Stimulated activated CD8-positive, alpha-beta memory T cell treated with anti-CD3 and anti-CD28 coated beads, Interleukin-15, amount 100 ng/mL, for 4 hours (primary cell): ENCODE measurements around the gene PTPRG.

Experiments
- DNase-seq, 2 donors: peaks; one replicate each; pipeline ENCODE4 v3.0.0-alpha.2; 2020; ENCODE audit warnings: low read depth in 2 of 2

Gene PTPRG

DNA sequence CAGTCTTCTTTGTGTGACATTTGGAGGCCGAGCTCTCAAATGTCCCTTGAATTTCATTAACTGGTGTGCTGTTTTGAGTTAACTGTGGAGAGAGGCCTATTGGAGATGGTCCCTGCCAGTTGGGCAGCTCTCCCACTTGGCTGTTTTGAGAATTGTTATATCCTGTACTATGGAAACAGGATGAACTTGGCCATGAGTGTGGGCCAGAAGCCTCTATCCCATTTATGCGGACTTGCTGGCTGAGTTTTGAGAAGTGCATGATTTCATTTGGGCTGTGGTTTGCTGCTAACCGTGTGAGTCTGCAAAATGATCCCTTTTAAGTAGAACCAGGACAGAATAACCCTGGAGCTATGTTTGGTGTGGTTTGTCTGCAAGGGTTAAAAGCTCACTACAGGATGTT lies 366.0 kb downstream of the PTPRG start:
- no peak for DNase-seq

DNA sequence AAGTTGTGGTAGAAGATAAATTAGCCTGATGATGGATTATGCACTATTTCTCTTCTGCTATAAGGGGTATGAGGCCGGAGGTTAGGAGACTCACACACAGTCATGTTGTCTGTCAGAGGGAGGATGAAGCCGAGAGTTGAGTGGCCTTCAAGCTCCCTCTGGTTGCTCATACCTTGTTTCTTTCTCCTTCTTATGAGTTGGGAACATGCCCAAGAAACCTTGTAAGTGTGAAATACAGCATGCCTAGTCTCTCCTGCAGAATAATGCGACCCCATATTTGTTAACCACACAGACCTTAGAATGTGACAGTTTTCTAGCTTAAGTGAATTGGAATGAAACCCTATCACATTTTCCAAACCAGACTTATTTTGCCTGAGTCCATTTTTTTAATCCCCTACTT lies 366.7 kb downstream of the PTPRG start:
- DNase-seq, result no peak

DNA sequence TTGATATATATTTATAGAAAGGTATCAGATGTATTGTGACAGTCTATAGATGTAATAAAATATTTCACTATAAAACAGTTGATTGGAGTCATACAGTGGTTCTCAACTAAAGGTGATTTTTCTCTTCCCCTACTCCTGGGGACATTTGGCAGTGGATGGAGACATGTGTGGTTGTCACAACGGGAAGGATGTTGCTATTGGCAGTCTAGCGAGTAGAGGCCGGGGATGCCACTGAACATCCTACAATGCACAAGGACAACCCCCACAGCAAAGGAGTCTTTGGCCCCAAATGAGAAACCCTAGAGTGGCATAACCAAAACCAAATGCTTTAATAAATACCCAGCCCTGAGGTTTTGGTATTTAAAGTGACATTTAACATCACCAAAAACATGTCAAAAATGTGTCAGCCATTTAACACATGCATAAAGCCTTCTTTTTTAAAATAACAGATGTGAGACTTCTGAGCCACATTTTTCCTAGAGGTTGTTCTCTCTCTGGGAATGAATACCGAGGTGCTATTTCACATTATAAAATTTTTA lies 367.5 kb downstream of the PTPRG start:
- no peak for DNase-seq

DNA sequence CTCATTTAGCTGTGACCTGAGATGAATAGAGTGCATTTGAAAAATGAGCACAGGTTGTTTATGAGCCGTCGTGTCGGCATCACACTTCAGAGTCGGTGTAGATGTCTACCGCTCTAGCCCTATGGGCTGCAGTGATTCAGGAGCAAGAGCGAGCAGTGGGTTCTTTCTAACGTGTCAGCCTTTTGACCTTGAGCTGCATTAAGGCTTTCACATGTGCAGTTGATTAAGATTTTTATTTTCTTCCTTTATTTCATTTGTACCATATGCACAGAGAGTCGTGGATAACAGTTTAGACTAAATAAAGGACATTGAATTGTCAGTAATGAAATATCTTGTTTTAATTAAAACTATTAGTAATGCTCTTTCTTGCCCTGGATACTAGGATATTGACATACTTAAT lies 368.2 kb downstream of the PTPRG start:
- no peak for DNase-seq

DNA sequence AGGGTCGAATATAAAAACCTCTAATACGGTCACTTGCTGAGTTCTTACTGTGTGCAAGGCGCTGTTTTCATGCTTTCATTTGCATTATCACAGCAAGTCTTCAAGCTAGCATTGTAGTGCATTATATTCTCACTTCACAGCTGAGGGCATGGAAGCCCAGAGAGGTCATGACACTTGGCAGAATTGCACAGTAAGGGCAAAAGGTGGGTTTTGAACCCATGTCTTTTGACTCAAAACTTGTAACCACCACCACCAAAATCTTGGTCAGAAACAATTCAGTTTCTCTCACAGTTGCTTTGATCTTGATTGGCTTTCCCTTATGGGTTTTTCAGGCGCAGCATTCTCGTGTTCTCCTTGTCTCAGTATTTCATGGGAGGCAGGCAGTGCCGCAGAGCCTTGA lies 371.1 kb downstream of the PTPRG start:
- DNase-seq, result no peak

DNA sequence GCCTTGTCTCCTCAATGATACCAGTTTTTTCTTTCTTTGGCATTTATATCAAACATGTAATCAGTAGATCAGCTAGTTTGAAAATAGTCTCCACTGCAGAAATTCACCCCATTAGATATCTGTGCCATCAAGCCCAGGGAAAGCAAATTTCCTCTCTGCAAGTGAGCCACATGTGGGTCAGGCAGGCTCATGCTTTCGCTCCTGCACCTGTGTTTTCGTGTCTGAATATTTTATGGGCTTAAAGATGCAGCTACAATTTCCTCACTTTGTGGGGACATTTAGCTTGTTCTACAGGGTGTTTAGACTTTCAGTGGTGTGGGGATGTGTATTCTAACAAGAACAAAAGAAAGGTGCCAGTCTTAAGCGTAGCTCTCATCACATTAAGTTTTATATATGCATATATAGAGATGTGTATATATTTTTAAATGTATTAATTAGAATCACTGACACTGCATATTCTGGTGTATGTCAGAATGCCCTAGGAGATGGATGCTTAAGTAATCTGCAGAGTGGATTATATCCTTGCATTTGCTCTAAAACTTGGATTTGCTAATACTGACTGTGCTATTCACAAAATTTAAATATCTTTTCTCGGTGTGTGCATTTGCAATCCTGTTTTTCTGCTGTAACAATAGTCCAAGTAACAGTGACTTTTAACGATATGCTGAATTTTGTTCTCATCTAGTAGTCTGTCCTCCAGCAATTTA lies 372.6 kb downstream of the PTPRG start:
- DNase-seq, result no peak

DNA sequence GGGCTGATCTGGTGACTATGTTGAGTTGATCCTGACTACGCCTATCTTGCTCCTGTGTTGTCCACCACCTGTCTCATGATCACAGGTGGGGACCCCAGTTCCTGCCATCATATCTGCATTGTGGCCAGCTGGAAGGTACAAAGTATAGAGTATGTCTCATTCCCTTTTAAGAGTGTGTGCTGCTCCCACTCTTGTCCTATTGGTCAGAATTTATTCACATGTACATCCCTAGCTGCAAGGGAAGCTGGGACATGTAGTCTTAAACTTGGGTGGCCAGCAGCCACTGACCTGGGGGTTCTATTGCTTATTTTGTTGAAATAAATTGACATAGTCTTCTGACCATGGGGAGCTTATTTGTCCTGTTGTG lies 373.1 kb downstream of the PTPRG start:
- DNase-seq, result no peak

DNA sequence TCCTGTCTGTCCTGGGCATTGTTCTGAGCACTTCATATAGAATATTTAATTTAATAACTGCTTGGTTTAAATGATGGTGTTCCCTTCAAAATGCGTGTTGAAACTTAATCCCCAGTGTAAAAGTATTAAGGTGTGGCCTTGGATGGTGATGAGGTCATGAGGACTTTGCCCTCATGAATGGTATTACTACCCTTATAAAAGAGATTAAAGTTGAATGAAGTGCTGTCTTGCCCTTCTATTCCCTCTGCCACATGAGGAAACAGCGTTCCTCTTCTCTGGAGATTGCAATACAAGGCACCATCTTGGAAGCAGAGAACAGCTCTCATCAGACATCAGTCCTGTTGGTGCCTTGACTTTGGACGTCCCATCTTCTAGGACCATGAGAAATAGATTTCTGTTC lies 374.4 kb downstream of the PTPRG start:
- DNase-seq, result no peak

DNA sequence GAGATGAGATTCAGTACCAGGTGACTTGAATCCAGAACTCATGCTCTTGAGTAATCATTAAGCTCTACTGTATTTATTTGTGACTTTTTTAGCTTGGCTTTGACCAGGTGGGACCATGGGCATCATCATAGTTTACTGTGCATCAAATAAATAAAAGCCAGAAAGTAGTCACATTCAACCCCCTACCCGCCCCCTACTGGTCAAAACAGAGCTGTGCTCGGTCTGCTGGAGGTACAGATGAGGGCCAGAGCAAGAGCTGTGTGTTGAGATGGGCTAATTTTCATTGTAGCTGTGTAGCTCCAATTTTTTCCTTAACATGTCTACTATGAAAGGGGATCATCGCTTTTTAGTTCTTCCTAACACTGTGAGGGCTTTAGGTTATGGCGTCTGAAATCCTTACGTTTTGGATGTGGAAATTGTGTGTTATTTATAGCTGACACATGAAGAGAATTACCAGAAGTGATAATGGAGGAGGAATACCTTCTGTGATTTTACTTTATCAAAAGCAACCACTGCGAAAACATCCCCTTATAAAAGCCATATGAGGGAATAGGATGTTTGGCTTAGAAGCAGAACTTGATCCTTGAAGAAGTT lies 375.1 kb downstream of the PTPRG start:
- no peak for DNase-seq

DNA sequence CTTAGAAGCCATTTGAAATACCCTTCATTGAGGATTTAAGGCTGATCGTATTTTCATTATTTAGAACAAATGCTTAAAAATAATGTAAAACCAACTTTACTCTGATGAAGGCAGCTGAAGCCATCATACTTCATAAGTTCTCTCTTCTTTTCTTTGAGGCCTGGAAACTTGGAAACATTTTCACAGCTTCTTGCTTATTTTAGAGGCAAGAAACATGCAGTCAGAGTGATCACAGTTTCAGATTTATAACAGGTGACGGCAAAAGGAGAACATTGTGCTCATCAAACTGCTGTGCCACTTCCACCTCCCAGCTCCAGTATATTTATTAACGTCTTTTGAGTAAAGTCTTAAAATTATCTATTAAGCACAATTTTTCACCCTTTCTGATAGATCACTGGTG lies 376.1 kb downstream of the PTPRG start:
- no peak for DNase-seq

DNA sequence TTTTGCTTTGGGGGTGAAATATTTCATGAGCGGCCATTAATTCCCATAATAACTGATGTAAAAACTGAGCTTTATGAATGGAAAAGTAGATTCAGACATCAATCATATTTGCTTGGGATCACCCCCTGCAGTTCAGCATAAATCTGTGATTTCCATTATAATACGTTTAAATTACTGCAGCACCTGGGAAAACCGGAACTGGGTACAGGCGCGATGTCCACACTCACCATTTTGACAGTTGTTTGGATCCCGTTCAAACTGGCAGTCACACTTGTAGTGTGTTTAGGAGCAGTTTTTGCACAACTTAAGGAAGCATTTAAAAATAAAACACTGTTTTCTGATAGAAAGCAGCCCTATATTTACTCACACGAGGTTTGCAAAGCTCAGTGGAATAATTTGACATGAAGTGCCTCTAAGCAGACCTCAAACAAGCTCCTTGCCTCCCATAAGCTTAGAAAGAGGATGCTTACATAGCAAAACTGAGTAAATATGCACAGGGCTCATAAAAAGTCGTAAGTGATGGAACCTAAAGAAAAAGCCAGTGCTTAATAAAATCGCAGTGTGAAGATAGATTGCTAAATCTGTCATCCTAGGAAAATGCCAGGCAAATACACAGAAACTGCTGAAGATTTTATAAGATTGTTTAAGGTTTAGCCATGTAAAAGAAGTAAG lies 377.6 kb downstream of the PTPRG start:
- no peak for DNase-seq

DNA sequence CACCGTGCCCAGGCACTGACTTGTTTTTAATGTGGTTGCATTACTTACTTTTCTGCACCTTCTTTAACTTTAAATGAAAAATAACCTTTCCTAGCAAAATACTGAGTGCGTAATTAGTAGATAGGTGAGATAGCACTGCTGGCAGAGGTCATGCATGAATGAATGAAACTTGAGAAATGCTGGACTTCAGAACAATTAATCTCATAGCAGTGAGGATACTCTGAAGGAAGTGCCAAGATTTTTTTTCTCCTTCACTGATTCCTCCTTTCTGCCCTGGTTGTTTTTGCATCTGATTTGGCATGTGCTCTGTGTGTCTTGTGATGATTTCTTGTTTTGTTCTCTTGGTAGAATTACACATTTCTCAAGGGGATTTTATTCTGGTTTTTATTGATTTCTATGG lies 378.9 kb downstream of the PTPRG start:
- no peak for DNase-seq

DNA sequence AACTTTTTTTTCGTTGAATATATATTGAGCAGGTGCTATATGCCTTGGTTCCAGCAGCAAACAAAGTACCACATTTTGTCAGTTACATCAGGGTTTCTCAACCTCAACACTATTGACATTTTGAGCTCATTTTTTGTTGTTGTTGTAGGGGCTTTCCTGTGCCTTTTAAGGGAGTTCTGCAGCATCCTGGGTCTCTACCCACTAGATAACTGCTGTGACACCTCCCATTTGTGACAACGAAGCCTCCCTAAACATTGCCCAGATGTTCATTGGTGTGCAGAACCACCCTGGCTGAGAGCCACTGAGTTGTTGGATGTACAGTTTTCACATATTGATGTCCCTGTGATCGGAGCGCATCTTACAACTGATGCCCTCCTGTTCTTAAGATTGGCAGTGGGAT lies 382.6 kb downstream of the PTPRG start:
- no peak for DNase-seq

DNA sequence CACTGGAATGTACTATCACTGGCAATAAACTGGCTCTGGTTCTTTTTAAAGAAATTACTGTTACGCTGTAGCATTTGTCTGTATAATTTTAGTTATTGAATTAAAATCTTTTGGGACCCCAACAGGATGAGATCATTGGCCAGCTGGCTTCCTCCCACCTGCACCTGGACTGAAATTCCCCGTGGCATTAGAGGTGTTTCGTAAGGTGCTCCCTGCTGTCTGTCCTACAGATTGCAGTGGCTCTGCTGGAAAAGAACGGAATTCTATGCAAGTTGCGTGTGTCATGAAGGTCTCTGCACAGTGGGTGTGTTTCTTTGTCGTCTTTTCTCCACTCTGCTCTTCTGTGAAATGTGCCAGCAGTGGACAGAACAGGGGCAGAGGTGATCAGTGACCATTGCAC lies 383.4 kb downstream of the PTPRG start:
- no peak for DNase-seq

DNA sequence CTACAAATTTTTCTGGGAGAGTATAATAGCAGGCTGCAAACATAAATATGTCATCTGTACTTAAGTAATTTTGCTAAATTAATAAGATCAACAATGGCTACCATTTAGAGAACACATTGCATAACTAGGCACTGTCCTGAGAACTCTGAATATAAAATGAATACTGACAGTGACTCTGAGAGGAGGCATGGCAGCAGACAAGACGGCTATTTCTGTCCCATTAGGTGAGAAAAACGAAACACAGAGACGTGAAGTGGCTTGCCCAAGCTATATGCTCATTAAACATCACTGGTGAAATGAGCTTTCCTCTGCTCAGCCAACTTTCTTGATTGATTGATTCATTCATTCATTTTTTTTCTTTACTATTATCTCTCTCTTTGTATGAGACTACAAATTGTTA lies 384.3 kb downstream of the PTPRG start:
- DNase-seq, result no peak

DNA sequence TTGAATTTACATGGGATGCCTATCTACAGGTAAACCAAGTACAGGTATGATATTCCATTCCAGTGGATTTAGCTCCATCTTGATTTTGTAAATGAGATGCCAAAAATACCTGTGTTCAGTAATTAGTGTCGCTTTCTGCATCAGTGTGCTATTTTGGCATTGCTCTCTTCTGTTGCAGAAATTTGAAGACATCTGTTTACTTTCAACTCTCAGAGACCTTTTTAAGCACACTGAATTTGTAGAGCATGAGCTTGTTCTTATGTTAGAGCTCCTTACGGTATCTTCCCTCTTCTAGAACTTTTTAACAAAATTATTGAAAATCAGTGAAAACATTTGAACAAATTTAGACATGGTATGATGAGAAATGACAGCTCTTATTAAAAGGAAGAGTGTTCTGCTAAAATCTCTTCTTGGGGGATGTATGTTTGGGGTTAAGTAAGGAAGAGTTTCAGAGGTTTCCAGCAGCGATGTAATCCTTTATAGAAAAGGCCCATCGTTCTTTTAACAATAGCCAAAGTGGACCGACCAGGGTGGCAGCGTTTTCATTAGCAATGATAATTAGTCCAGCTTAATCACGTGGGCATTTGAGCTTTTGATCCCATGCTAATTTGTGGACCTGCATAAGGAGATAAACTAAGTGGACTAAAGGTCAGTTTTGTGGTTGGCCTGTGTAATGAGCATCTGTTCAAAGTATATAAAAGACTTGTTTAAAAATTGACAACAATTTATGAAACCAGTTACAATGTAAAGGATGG lies 385.4 kb downstream of the PTPRG start:
- DNase-seq, result no peak

DNA sequence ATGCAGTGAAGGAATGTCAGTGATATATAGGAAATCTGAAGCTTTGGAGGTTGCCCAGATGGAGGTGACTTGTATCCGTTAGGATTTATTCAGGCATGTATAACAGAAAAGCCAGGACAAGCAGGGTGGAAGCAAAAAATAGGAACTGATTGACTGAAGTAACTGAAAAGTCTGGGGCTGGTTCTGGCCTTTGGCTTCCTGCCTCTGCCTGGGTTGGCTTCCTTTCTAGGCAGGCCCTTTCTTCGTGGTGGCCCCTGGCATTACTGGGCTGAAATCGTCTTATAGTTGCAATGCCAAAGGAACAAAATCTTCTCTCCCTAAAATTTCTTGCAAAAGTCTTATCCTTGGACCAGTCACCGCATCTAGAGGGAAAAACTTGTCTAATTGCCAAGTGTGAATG lies 386.1 kb downstream of the PTPRG start:
- DNase-seq, result no peak

DNA sequence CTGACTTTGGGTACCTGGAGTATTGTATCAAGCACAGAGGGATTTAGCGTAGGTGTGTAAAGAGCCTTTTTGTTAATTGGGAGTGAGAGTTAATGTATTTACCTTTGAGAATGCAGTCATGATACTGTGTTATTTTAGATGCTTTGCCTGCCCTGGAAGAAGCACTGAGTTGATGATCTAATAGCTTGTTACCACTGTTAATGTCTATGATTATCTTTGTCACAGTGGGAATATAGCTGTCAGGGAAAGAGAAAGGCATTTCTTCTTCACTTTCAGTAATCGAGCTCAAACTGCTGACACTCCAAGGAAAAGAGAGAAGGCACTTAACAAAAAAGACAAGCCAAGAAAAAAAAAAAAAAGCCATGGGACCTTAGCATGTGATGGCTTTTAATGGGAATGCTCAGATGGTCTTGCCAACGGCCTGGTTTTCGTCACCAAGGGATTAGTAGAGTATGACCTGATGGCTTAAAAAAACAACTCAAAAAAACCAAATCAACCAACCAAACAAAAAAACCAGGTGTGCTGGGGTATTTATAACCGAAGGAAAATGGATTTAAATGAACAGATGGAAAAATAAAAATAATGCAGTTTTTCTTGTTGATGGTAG lies 387.4 kb downstream of the PTPRG start:
- DNase-seq, result no peak

DNA sequence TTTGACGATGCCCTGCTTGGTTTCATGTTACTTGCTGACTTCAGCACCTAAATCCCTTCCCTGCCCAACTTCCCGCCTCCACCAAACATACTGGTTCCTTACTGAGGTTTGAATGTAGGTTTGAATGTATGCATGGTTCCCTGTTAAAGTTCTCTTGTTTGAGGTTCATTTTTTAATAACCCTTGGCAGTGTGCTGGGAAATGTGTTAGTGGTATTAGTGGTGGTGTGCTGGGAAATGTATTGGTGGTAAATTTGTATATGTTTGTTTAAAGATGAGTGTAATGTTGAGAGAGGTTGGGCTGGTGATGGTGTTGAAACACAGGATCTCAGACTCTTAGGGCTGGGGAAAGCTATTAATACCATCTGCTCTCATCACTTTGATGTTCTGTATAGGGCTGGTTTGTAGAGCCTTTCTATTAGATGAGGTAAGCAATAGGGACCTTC lies 392.7 kb downstream of the PTPRG start:
- DNase-seq, result no peak

DNA sequence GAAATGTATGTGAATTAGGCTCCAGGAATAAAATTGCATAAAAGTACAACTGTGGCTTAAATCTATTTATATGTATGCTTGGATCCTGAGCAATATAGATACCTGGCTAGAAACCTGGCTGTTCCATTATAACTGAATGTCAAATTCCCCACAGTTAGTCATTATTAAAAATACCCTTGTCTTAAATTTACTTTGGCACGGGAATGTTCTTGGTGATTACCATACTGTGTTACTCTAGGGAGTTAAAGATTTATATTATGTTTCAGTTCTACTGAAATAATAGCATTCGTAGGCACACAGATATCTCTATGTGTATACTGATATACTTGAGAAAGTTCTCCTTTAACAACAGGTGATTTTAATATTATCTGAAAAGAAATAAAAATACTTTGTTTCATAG lies 394.1 kb downstream of the PTPRG start:
- no peak for DNase-seq

DNA sequence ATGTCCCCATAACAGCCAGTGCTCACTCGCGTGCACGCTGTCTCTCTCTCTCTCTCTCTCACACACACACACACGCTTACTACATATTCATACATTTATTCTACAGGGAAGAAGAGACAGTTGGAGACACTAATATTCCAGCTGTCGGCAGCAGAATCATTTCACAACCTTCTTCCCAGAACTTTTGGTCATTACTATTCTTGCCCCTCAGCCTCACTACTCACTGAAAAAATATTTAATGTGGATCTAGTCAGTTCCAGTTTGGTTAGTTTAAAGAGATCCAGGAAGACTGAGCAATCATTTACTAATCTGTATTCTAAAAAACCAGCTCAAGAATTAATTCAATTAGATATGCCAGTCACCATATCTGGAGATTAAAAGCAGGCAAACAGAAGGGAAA lies 394.9 kb downstream of the PTPRG start:
- no peak for DNase-seq

DNA sequence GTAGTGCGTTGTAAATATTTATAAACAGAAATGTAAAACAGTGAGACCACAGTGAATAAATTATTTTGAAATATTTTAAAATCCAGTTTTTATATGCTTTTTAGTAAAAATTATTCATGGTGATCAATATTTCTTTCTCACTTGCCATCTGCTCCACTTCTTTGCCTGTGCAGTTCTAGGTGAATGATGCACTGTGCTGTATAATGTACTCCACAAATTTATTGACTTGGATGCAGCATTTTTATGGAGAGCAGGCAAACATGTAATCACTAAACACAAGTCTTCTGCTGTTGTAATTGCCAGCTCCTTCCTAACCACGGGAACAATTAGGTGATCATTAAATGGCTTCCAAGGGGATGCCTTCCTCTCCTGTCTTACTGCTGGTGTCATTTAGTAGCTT lies 395.9 kb downstream of the PTPRG start:
- DNase-seq, result no peak
